K562 (cell line): Measurements from ENCODE around the gene RGS19. TPM values are rescaled to one million over a fixed set of nuclear protein-coding genes. Genes with fewer than 3 reads are reported as not detected.
A peak's percentile ranks its signal among the peaks of the same experiment; 100 is the strongest.

Source experiments
- ELF2 ChIP-seq: fragments of 250-450 bp; sonication (Bioruptor Pico); IDR thresholded peaks from 2 replicates; pipeline ENCODE4 v1.5.0; 2021; ENCODE audit warnings: mild to moderate bottlenecking
- ESRRB ChIP-seq: fragments of 250-450 bp; sonication (Bioruptor Pico); IDR thresholded peaks from 2 replicates; pipeline ENCODE4 v1.5.0; 2020; ENCODE audit warnings: mild to moderate bottlenecking, moderate library complexity, borderline replicate concordance
- GABPB2 ChIP-seq: fragments of 250-450 bp; sonication (Bioruptor Pico); conservative IDR thresholded peaks from 2 replicates; pipeline ENCODE4 v1.5.1; 2021; ENCODE audit warnings: mild to moderate bottlenecking
- NFIC ChIP-seq: fragments of 450-650 bp; IDR thresholded peaks from 2 replicates; pipeline ENCODE4 v1.6.1; 2017; ENCODE audit warnings: mild to moderate bottlenecking, inconsistent platforms
- POLR2B ChIP-seq: fragments of 450-650 bp; IDR thresholded peaks from 2 replicates; pipeline ENCODE4 v1.6.1; 2018; ENCODE audit warnings: low read depth; ENCODE audit not compliant: partially characterized antibody
- RBM14 ChIP-seq: fragments of 200-400 bp; formaldehyde crosslinking; IDR thresholded peaks from 2 replicates; pipeline ENCODE4 v1.6.1; 2018; ENCODE audit warnings: low read depth, mild to moderate bottlenecking, low read length, moderate library complexity, borderline replicate concordance; ENCODE audit not compliant: insufficient read depth
- RBM15 ChIP-seq: fragments of 200-400 bp; formaldehyde crosslinking; IDR thresholded peaks from 2 replicates; pipeline ENCODE4 v1.6.1; 2018; ENCODE audit warnings: mild to moderate bottlenecking, low read length, moderate library complexity; ENCODE audit not compliant: insufficient read depth
- ZBTB7A ChIP-seq: IDR thresholded peaks from 2 replicates; pipeline ENCODE4 v1.6.1; 2011; ENCODE audit warnings: low read depth, mild to moderate bottlenecking, low read length, moderate library complexity, borderline replicate concordance; ENCODE audit not compliant: control insufficient read depth
- ZNF347 ChIP-seq: fragments of 450-650 bp; formaldehyde crosslinking; IDR thresholded peaks from 2 replicates; pipeline ENCODE4 v1.4.0; 2020; ENCODE audit warnings: low read depth, mild to moderate bottlenecking, moderate library complexity
- polyA plus RNA-seq, 8 experiments: library from polyadenylated mRNA; depleted of rRNA in 4 of 8; stranded (reverse) in 5 of 8; unstranded in 3 of 8; fragments of >200 nt; fragmentation: Nextera tagmentation in 2 of 8; fragmentation: Illumina TruSeq in 1 of 8; extraction: Ambion mirVana in 2 of 8; extraction: Trizol in 1 of 8; gene quantifications; 2 replicates each; pipeline versions ENCODE4 v1.2.1 to v1.2.3, GENCODE V29; 2011 to 2014; ENCODE audit warnings: inconsistent platforms in 1 of 8, missing spikeins in 1 of 8
- total RNA-seq, 7 experiments: library from RNA; depleted of rRNA in 6 of 7; stranded (reverse); fragments of >200 nt in 6 of 7; fragmentation: Illumina TruSeq in 2 of 7; extraction: Trizol in 2 of 7; gene quantifications; 2 replicates each; pipeline versions ENCODE4 v1.2.1 to v1.2.3, GENCODE V29; 2011 to 2021; ENCODE audit warnings: low replicate concordance in 1 of 7
- TF ChIP-seq, protein P1 (sequence below): sonication (generic); formaldehyde crosslinking; IDR thresholded peaks from 2 replicates; pipeline ENCODE4 v1.8.1; 2022; ENCODE audit warnings: missing genetic modification reagents
- TF ChIP-seq, protein P2 (sequence below): fragments of 200-800 bp; sonication (Bioruptor generic); IDR thresholded peaks from 2 replicates; pipeline ENCODE4 v1.6.1; 2017; ENCODE audit warnings: missing genetic modification characterization, missing compliant biosample characterization
- TF ChIP-seq, protein P3 (sequence below): IDR thresholded peaks from 2 replicates; pipeline ENCODE4 v1.6.1; 2014; ENCODE audit warnings: antibody characterized with exemption
- TF ChIP-seq, protein P4 (sequence below): sonication (generic); formaldehyde crosslinking; IDR thresholded peaks from 2 replicates; pipeline ENCODE4 v1.8.1; 2023; ENCODE audit warnings: mild to moderate bottlenecking, missing genetic modification reagents
- TF ChIP-seq, protein P5 (sequence below): sonication (generic); formaldehyde crosslinking; IDR thresholded peaks from 2 replicates; pipeline ENCODE4 v1.8.1; 2023; ENCODE audit warnings: mild to moderate bottlenecking, missing genetic modification reagents
- TF ChIP-seq, protein P6 (sequence below): fragments of 250-450 bp; sonication (Bioruptor Pico); IDR thresholded peaks from 2 replicates; pipeline ENCODE4 v1.4.0; 2020; ENCODE audit warnings: mild to moderate bottlenecking, moderate library complexity, borderline replicate concordance

RGS19 gene
- total and polyA plus RNA-seq, 9 of the 15 experiments (the other 6 are each of a cell fraction or from before 2014, with no cell fraction given), result 0.41 to 23.7 (median 14.6) TPM

DNA sequence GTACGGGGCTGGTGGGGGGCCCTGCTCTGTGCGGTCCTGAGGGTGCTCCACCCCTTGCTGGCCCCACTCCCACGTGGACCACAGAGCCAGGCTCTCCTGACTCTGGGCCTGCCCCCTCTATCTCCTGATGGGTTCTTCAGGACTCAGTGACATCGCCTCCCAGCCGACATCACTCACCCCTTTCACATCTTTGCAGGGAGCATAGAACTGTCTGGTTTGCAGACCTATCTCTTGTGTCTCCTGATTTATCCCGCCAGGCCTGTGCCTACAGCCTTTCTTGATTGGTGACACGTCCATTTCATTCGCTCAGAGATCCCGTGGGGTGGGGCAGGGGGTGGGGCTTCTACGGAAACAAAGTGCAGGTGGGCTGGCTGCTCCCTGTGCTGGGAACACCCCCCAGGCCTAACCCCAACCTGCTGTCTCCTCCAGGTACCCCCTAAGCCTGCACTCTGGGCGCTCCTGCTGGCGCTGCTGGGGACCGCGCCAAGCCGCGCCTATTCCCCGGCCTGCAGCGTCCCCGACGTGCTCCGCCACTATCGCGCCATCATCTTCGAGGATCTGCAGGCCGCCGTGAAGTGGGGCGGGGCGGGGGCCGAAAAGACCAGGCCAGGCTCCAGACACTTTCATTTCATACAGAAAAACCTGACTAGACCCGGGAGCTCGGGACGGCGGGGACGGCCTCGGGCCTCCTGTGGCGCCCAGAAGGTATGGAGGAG is 41.7 kb downstream of the RGS19 start (continued):
- TF ChIP-seq ZBTB7A (peak; percentile 15; the same call in 1 of the 2 replicates), POLR2B (no peak), ESRRB (no peak), RBM14 (0 out of 2 replicates have a peak, but pooled peaks have one; percentile 8), GABPB2 (CRISPR knock-in tag) (no peak), ZNF347 (CRISPR knock-in tag) (no peak), NFIC (peak; percentile 32), ELF2 (CRISPR knock-in tag) (no peak), RBM15 (no peak)
- TF ChIP-seq, protein P1, sequence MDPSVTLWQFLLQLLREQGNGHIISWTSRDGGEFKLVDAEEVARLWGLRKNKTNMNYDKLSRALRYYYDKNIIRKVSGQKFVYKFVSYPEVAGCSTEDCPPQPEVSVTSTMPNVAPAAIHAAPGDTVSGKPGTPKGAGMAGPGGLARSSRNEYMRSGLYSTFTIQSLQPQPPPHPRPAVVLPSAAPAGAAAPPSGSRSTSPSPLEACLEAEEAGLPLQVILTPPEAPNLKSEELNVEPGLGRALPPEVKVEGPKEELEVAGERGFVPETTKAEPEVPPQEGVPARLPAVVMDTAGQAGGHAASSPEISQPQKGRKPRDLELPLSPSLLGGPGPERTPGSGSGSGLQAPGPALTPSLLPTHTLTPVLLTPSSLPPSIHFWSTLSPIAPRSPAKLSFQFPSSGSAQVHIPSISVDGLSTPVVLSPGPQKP, result no peak
- TF ChIP-seq, protein P2, sequence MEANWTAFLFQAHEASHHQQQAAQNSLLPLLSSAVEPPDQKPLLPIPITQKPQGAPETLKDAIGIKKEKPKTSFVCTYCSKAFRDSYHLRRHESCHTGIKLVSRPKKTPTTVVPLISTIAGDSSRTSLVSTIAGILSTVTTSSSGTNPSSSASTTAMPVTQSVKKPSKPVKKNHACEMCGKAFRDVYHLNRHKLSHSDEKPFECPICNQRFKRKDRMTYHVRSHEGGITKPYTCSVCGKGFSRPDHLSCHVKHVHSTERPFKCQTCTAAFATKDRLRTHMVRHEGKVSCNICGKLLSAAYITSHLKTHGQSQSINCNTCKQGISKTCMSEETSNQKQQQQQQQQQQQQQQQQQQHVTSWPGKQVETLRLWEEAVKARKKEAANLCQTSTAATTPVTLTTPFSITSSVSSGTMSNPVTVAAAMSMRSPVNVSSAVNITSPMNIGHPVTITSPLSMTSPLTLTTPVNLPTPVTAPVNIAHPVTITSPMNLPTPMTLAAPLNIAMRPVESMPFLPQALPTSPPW (CRISPR knock-in tag), result peak; percentile 32; the same call in 1 of the 2 replicates
- TF ChIP-seq, protein P3, sequence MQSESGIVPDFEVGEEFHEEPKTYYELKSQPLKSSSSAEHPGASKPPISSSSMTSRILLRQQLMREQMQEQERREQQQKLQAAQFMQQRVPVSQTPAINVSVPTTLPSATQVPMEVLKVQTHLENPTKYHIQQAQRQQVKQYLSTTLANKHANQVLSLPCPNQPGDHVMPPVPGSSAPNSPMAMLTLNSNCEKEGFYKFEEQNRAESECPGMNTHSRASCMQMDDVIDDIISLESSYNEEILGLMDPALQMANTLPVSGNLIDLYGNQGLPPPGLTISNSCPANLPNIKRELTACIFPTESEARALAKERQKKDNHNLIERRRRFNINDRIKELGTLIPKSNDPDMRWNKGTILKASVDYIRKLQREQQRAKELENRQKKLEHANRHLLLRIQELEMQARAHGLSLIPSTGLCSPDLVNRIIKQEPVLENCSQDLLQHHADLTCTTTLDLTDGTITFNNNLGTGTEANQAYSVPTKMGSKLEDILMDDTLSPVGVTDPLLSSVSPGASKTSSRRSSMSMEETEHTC, result no peak
- TF ChIP-seq, protein P4, sequence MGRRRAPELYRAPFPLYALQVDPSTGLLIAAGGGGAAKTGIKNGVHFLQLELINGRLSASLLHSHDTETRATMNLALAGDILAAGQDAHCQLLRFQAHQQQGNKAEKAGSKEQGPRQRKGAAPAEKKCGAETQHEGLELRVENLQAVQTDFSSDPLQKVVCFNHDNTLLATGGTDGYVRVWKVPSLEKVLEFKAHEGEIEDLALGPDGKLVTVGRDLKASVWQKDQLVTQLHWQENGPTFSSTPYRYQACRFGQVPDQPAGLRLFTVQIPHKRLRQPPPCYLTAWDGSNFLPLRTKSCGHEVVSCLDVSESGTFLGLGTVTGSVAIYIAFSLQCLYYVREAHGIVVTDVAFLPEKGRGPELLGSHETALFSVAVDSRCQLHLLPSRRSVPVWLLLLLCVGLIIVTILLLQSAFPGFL (CRISPR knock-in tag), result no peak
- TF ChIP-seq, protein P5, sequence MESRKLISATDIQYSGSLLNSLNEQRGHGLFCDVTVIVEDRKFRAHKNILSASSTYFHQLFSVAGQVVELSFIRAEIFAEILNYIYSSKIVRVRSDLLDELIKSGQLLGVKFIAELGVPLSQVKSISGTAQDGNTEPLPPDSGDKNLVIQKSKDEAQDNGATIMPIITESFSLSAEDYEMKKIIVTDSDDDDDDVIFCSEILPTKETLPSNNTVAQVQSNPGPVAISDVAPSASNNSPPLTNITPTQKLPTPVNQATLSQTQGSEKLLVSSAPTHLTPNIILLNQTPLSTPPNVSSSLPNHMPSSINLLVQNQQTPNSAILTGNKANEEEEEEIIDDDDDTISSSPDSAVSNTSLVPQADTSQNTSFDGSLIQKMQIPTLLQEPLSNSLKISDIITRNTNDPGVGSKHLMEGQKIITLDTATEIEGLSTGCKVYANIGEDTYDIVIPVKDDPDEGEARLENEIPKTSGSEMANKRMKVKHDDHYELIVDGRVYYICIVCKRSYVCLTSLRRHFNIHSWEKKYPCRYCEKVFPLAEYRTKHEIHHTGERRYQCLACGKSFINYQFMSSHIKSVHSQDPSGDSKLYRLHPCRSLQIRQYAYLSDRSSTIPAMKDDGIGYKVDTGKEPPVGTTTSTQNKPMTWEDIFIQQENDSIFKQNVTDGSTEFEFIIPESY, result peak; percentile 36; the same call in 1 of the 2 replicates
- TF ChIP-seq, protein P6, sequence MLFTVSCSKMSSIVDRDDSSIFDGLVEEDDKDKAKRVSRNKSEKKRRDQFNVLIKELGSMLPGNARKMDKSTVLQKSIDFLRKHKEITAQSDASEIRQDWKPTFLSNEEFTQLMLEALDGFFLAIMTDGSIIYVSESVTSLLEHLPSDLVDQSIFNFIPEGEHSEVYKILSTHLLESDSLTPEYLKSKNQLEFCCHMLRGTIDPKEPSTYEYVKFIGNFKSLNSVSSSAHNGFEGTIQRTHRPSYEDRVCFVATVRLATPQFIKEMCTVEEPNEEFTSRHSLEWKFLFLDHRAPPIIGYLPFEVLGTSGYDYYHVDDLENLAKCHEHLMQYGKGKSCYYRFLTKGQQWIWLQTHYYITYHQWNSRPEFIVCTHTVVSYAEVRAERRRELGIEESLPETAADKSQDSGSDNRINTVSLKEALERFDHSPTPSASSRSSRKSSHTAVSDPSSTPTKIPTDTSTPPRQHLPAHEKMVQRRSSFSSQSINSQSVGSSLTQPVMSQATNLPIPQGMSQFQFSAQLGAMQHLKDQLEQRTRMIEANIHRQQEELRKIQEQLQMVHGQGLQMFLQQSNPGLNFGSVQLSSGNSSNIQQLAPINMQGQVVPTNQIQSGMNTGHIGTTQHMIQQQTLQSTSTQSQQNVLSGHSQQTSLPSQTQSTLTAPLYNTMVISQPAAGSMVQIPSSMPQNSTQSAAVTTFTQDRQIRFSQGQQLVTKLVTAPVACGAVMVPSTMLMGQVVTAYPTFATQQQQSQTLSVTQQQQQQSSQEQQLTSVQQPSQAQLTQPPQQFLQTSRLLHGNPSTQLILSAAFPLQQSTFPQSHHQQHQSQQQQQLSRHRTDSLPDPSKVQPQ (CRISPR knock-in tag), result no peak
